ENCODE measurements around the gene TBCC. TPM values are rescaled to one million over a fixed set of nuclear protein-coding genes. Genes with fewer than 3 reads are reported as not detected.
A peak's percentile ranks its signal among the peaks of the same experiment; 100 is the strongest.
"Not testable (repeated sequence)": the region's sequence is repeated elsewhere in the genome, so short reads cannot be mapped to it uniquely, and the experiment has no call there.

The TBCC gene
- total and polyA plus RNA-seq, 7 experiments from 2014 or later = 39.6 to 119 (median 73.5) TPM

GRCh38 chr6:42735976-42736375 lies 9.9 kb downstream of the TBCC start:
- H3K36me3 ChIP-seq (ENCODE audit: control insufficient read depth in 2 of 3, insufficient read depth in 3 of 3, low read length in 3 of 3) = no peaks in the 10 kb centered on the region
- no peaks in the 10 kb centered on the region for H3K27me3 ChIP-seq (ENCODE audit: control insufficient read depth in 2 of 2, insufficient read depth in 2 of 2, low read length in 2 of 2)
- no peaks in the 10 kb centered on the region for H3K4me1 ChIP-seq (ENCODE audit: control insufficient read depth in 2 of 2, insufficient read depth in 2 of 2, low read length in 2 of 2)
- Mint-ChIP-seq H3K4me1 (peaks cover 0 to 5% (median 0%) of the 10 kb centered on the region in 7 donors), H3K4me3 (no peak overlapping the region), H3K27me3 (peaks cover 0 to 12% (median 0%) of the 10 kb centered on the region in 5 donors), H3K9me3 (peaks cover 0 to 5% (median 0%) of the 10 kb centered on the region in 11 donors), H3K36me3 (no peaks in the 10 kb centered on the region), H3K27ac (no peak overlapping the region)
- intact Hi-C loops (cut with micrococcal nuclease) = no loop called here
- no peak for DNase-seq
- no peak overlapping the region for H3K27ac ChIP-seq (ENCODE audit: low read depth, low read length)
- ATAC-seq = no peak
- POLR2A ChIA-PET = interaction anchor here (0.6 to 42.6 kb wide), 3 partner anchors 9 to 159 kb away, joined by 3 to 1628 read pairs (median 4); partner anchors contain the start of gene BICRAL
- no peak overlapping the region for H3K4me3 ChIP-seq (ENCODE audit: low read length)
- no peaks in the 10 kb centered on the region for H3K9me3 ChIP-seq (ENCODE audit: control insufficient read depth in 2 of 3, low read length in 3 of 3)
- CTCF ChIA-PET = no interaction called here

GRCh38 chr6:42733867-42734481 lies 11.9 kb downstream of the TBCC start:
- H3K9me3 ChIP-seq (ENCODE audit: control insufficient read depth in 2 of 3, low read length in 3 of 3); H3K36me3 ChIP-seq (ENCODE audit: control insufficient read depth in 2 of 3, insufficient read depth in 3 of 3, low read length in 3 of 3); H3K4me3 ChIP-seq (ENCODE audit: low read length); CTCF ChIA-PET; H3K27ac ChIP-seq (ENCODE audit: low read depth, low read length); H3K4me3 Mint-ChIP-seq; H3K36me3 Mint-ChIP-seq; ATAC-seq; H3K27ac Mint-ChIP-seq; H3K27me3 ChIP-seq (ENCODE audit: control insufficient read depth in 2 of 2, insufficient read depth in 2 of 2, low read length in 2 of 2); DNase-seq; H3K9me3 Mint-ChIP-seq; intact Hi-C loops (cut with micrococcal nuclease); H3K4me1 Mint-ChIP-seq; H3K4me1 ChIP-seq (ENCODE audit: control insufficient read depth in 2 of 2, insufficient read depth in 2 of 2, low read length in 2 of 2); H3K27me3 Mint-ChIP-seq: not testable (repeated sequence)
- POLR2A ChIA-PET = interaction anchor here (0.9 to 42.6 kb wide), 3 partner anchors 12 to 158 kb away, joined by 4 to 1628 read pairs (median 10); partner anchors contain the start of genes BICRAL and TBCC

- ChIA-PET POLR2A (interaction anchor here (0.6 to 42.6 kb wide), 8 partner anchors 9 to 149 kb away, joined by 3 to 1628 read pairs (median 6); partner anchors contain the start of genes BICRAL, RPL7L1 and TBCC), CTCF (interaction anchor here (1.3 kb wide), 1 partner anchor 68 kb away, joined by 4 read pairs; no protein-coding TSS in a partner anchor)
- no peak overlapping the region for H3K4me3 ChIP-seq (ENCODE audit: low read length)
- peak overlapping the region in 4 of 9 donors; percentile 1 to 32 (median 14) for H3K27ac Mint-ChIP-seq
- no peaks in the 10 kb centered on the region for H3K27me3 ChIP-seq (ENCODE audit: control insufficient read depth in 2 of 2, insufficient read depth in 2 of 2, low read length in 2 of 2)
- ATAC-seq (no peak), DNase-seq (no peak)
- H3K36me3 Mint-ChIP-seq = no peaks in the 10 kb centered on the region
- peaks cover 6 to 14% of the 10 kb centered on the region in 2 donors for H3K4me1 ChIP-seq (ENCODE audit: control insufficient read depth in 2 of 2, insufficient read depth in 2 of 2, low read length in 2 of 2)
- H3K9me3 ChIP-seq (ENCODE audit: control insufficient read depth in 2 of 3, low read length in 3 of 3) = no peaks in the 10 kb centered on the region
- intact Hi-C loops (cut with micrococcal nuclease) = loop anchor here in 1 of 2 donors (5.0 kb wide), 1 partner anchor 53 kb away; the partner anchor contains the start of gene BICRAL
- no peak overlapping the region for H3K27ac ChIP-seq (ENCODE audit: low read depth, low read length)
- no peaks in the 10 kb centered on the region for H3K36me3 ChIP-seq (ENCODE audit: control insufficient read depth in 2 of 3, insufficient read depth in 3 of 3, low read length in 3 of 3)
- peaks cover 0 to 1% (median 0%) of the 10 kb centered on the region in 5 donors for H3K27me3 Mint-ChIP-seq
- H3K4me3 Mint-ChIP-seq = no peak overlapping the region
- peaks cover 9 to 25% (median 20%) of the 10 kb centered on the region in 7 donors for H3K4me1 Mint-ChIP-seq
- H3K9me3 Mint-ChIP-seq = peaks cover 0 to 1% (median 0%) of the 10 kb centered on the region in 11 donors
Observed at GRCh38 chr6:42729731-42730130, 16.2 kb downstream of the TBCC start.

- Mint-ChIP-seq H3K27me3 (peaks cover 0 to 1% (median 0%) of the 10 kb centered on the region in 5 donors), H3K27ac (peak overlapping the region; percentile 44 to 99 (median 95)), H3K4me3 (peak overlapping the region in 9 of 10 donors; percentile 27 to 96 (median 72)), H3K9me3 (peaks cover 0 to 1% (median 0%) of the 10 kb centered on the region in 11 donors), H3K4me1 (peaks cover 9 to 25% (median 20%) of the 10 kb centered on the region in 7 donors), H3K36me3 (no peaks in the 10 kb centered on the region)
- CTCF ChIA-PET = interaction anchor here (0.6 to 3.2 kb wide), 5 partner anchors 18 to 151 kb away, joined by 3 to 42 read pairs (median 8); partner anchors contain the start of genes RPL7L1 and TBCC
- POLR2A ChIA-PET = interaction anchor here (1.2 to 42.6 kb wide), 11 partner anchors 9 to 202 kb away, joined by 4 to 1628 read pairs (median 12); partner anchors contain the start of genes BICRAL, CNPY3, RPL7L1 and TBCC
- H3K27me3 ChIP-seq (ENCODE audit: control insufficient read depth in 2 of 2, insufficient read depth in 2 of 2, low read length in 2 of 2) = no peaks in the 10 kb centered on the region
- peaks cover 6 to 14% of the 10 kb centered on the region in 2 donors for H3K4me1 ChIP-seq (ENCODE audit: control insufficient read depth in 2 of 2, insufficient read depth in 2 of 2, low read length in 2 of 2)
- no peaks in the 10 kb centered on the region for H3K36me3 ChIP-seq (ENCODE audit: control insufficient read depth in 2 of 3, insufficient read depth in 3 of 3, low read length in 3 of 3)
- no peaks in the 10 kb centered on the region for H3K9me3 ChIP-seq (ENCODE audit: control insufficient read depth in 2 of 3, low read length in 3 of 3)
- no peak overlapping the region for H3K4me3 ChIP-seq (ENCODE audit: low read length)
- intact Hi-C loops (cut with micrococcal nuclease) = loop anchor here in 1 of 2 donors (2.0 to 5.0 kb wide), 2 partner anchors 19 to 55 kb away; partner anchors contain the start of genes BICRAL and TBCC
- peak overlapping the region; percentile 74 for H3K27ac ChIP-seq (ENCODE audit: low read depth, low read length)
- no peak for DNase-seq
- ATAC-seq = no peak
Observed at GRCh38 chr6:42727627-42728026, 18.3 kb downstream of the TBCC start.

GRCh38 chr6:42727087-42727611 lies 18.8 kb downstream of the TBCC start:
- Mint-ChIP-seq H3K27me3 (peaks cover 0 to 1% (median 0%) of the 10 kb centered on the region in 5 donors), H3K9me3 (peaks cover 0 to 1% (median 0%) of the 10 kb centered on the region in 11 donors), H3K4me1 (peaks cover 9 to 25% (median 20%) of the 10 kb centered on the region in 7 donors), H3K27ac (peak overlapping the region; percentile 89 to 99 (median 98)), H3K4me3 (peak overlapping the region; percentile 76 to 96 (median 90)), H3K36me3 (no peaks in the 10 kb centered on the region)
- H3K9me3 ChIP-seq (ENCODE audit: control insufficient read depth in 2 of 3, low read length in 3 of 3) = no peaks in the 10 kb centered on the region
- peak overlapping the region; percentile 74 for H3K27ac ChIP-seq (ENCODE audit: low read depth, low read length)
- H3K4me3 ChIP-seq (ENCODE audit: low read length) = peak overlapping the region; percentile 84
- no peaks in the 10 kb centered on the region for H3K36me3 ChIP-seq (ENCODE audit: control insufficient read depth in 2 of 3, insufficient read depth in 3 of 3, low read length in 3 of 3)
- ATAC-seq (no peak), DNase-seq (peak in 2 of 9 donors; percentile 14 to 28)
- ChIA-PET CTCF (interaction anchor here (0.7 to 3.2 kb wide), 12 partner anchors 19 to 153 kb away, joined by 3 to 42 read pairs (median 5); partner anchors contain the start of genes BICRAL, RPL7L1 and TBCC), POLR2A (interaction anchor here (0.6 to 42.6 kb wide), 14 partner anchors 9 to 202 kb away, joined by 3 to 1628 read pairs (median 10); partner anchors contain the start of genes BICRAL, CNPY3, RPL7L1 and TBCC)
- no peaks in the 10 kb centered on the region for H3K27me3 ChIP-seq (ENCODE audit: control insufficient read depth in 2 of 2, insufficient read depth in 2 of 2, low read length in 2 of 2)
- intact Hi-C loops (cut with micrococcal nuclease) = loop anchor here in 1 of 2 donors (2.0 to 5.0 kb wide), 2 partner anchors 20 to 55 kb away; partner anchors contain the start of genes BICRAL and TBCC
- H3K4me1 ChIP-seq (ENCODE audit: control insufficient read depth in 2 of 2, insufficient read depth in 2 of 2, low read length in 2 of 2) = peaks cover 6 to 14% of the 10 kb centered on the region in 2 donors

- CTCF ChIA-PET = interaction anchor here (0.6 to 3.2 kb wide), 23 partner anchors 9 to 174 kb away, joined by 3 to 42 read pairs (median 4); partner anchors contain the start of genes BICRAL, RPL7L1 and TBCC
- no peaks in the 10 kb centered on the region for H3K27me3 ChIP-seq (ENCODE audit: control insufficient read depth in 2 of 2, insufficient read depth in 2 of 2, low read length in 2 of 2)
- intact Hi-C loops (cut with micrococcal nuclease) = loop anchor here (1.0 to 5.0 kb wide), 9 partner anchors 20 to 173 kb away; partner anchors contain the start of genes TBCC (in 2 of the 2) and BICRAL (in 1 of the 2)
- H3K9me3 ChIP-seq (ENCODE audit: control insufficient read depth in 2 of 3, low read length in 3 of 3) = no peaks in the 10 kb centered on the region
- ATAC-seq = peak; percentile 99
- H3K9me3 Mint-ChIP-seq = peaks cover 0 to 1% (median 0%) of the 10 kb centered on the region in 11 donors
- peaks cover 0 to 1% (median 0%) of the 10 kb centered on the region in 5 donors for H3K27me3 Mint-ChIP-seq
- POLR2A ChIA-PET = interaction anchor here (0.6 to 42.6 kb wide), 22 partner anchors 10 to 203 kb away, joined by 3 to 1628 read pairs (median 4); partner anchors contain the start of genes BICRAL, CNPY3, RPL7L1 and TBCC
- peaks cover 9 to 25% (median 20%) of the 10 kb centered on the region in 7 donors for H3K4me1 Mint-ChIP-seq
- H3K36me3 Mint-ChIP-seq = no peaks in the 10 kb centered on the region
- peak; percentile 20 to 87 (median 80) for DNase-seq
- H3K4me1 ChIP-seq (ENCODE audit: control insufficient read depth in 2 of 2, insufficient read depth in 2 of 2, low read length in 2 of 2) = peaks cover 6 to 14% of the 10 kb centered on the region in 2 donors
- H3K36me3 ChIP-seq (ENCODE audit: control insufficient read depth in 2 of 3, insufficient read depth in 3 of 3, low read length in 3 of 3) = no peaks in the 10 kb centered on the region
- H3K27ac ChIP-seq (ENCODE audit: low read depth, low read length) = peak overlapping the region; percentile 74
- peak overlapping the region; percentile 84 for H3K4me3 ChIP-seq (ENCODE audit: low read length)
- H3K4me3 Mint-ChIP-seq = peak overlapping the region; percentile 76 to 96 (median 90)
- peak overlapping the region; percentile 89 to 99 (median 98) for H3K27ac Mint-ChIP-seq
Observed at GRCh38 chr6:42726485-42727086, 19.3 kb downstream of the TBCC start.
